Lower lobe of right lung (tissue), 2 donors: ENCODE results near the gene CASZ1. TPM values are rescaled to one million over a fixed set of nuclear protein-coding genes. Genes with fewer than 3 reads are reported as not detected.

Source experiments
- ATAC-seq, 2 donors: fragments of 200-7000 bp; cut with Tn5 transposase; one replicate each; pipeline ENCODE4 v1.9.1; 2020 to 2022; ENCODE audit warnings: mild to moderate bottlenecking in 2 of 2, moderate library complexity in 2 of 2
- DNase-seq: peaks from one replicate; pipeline ENCODE4 v3.0.0-alpha.2; 2020
- H3K27ac ChIP-seq: fragments of 200-600 bp; one replicate; pipeline ENCODE4 v1.8.0; 2022
- H3K27me3 ChIP-seq: fragments of 200-600 bp; one replicate; pipeline ENCODE4 v1.8.0; 2022; ENCODE audit warnings: low read depth
- H3K36me3 ChIP-seq: fragments of 200-600 bp; one replicate; pipeline ENCODE4 v1.8.0; 2022; ENCODE audit warnings: mild to moderate bottlenecking
- H3K4me1 ChIP-seq: fragments of 200-600 bp; one replicate; pipeline ENCODE4 v1.8.0; 2022
- H3K4me3 ChIP-seq: fragments of 200-600 bp; one replicate; pipeline ENCODE4 v1.8.0; 2022; ENCODE audit warnings: mild to moderate bottlenecking
- H3K9me3 ChIP-seq: fragments of 200-600 bp; one replicate; pipeline ENCODE4 v1.8.0; 2022
- CTCF ChIP-seq: fragments of 200-600 bp; IDR thresholded peaks from one replicate; pipeline ENCODE4 v1.8.0; 2022; ENCODE audit warnings: antibody characterized with exemption, mild to moderate bottlenecking
- intact Hi-C: fragments of 100-400 bp; cut with DNase I; formaldehyde crosslinking; loops from one replicate; pipeline ENCODE4 v1.11.0; 2022
- total RNA-seq: library from RNA; stranded (reverse); fragmentation: NEBNext Ultra II Directional; extraction: Animal tissue kit (Norgen Biotek cat#: 25700); gene quantifications from one replicate; pipeline ENCODE4 v1.2.1, GENCODE V29; 2021
- donor health status: DM: no; HTN: yes; CAD: no; lungs with severe emphysema.

CASZ1 gene
- total RNA-seq, 1 donor from 2014 or later, result 47.5 TPM

- no peaks in the 10 kb centered on the region for H3K27me3 ChIP-seq
- peak; percentile 45 for DNase-seq
- H3K9me3 ChIP-seq, result no peaks in the 10 kb centered on the region
- no peak overlapping the region for H3K27ac ChIP-seq
- no peak for TF ChIP-seq CTCF
- H3K4me3 ChIP-seq, result no peak overlapping the region
- peaks cover 17% of the 10 kb centered on the region for H3K4me1 ChIP-seq
- peaks cover 10% of the 10 kb centered on the region for H3K36me3 ChIP-seq
- ATAC-seq, result no peak
- intact Hi-C loops, result no loop called here
Measured at GRCh38 chr1:10630661-10631120, 165.8 kb downstream of the CASZ1 start.

GRCh38 chr1:10629816-10630571, 166.5 kb downstream of the CASZ1 start:
- ATAC-seq, result no peak
- H3K27ac ChIP-seq, result no peak overlapping the region

GRCh38 chr1:10629091-10629815, 167.2 kb downstream of the CASZ1 start:
- intact Hi-C loops, result no loop called here
- no peak for ATAC-seq
- no peak overlapping the region for H3K4me3 ChIP-seq
- no peaks in the 10 kb centered on the region for H3K9me3 ChIP-seq
- peaks cover 19% of the 10 kb centered on the region for H3K36me3 ChIP-seq
- no peak overlapping the region for H3K27ac ChIP-seq
- TF ChIP-seq CTCF, result no peak
- peak; percentile 31 for DNase-seq
- H3K27me3 ChIP-seq, result no peaks in the 10 kb centered on the region
- H3K4me1 ChIP-seq, result peaks cover 2% of the 10 kb centered on the region

More at GRCh38 chr1:10629816-10630571, 166.5 kb downstream of the CASZ1 start:
- peak; percentile 39 for DNase-seq
- Histone ChIP-seq H3K4me3 (no peak overlapping the region), H3K9me3 (no peaks in the 10 kb centered on the region), H3K4me1 (peaks cover 10% of the 10 kb centered on the region), H3K27me3 (no peaks in the 10 kb centered on the region), H3K36me3 (peaks cover 12% of the 10 kb centered on the region)
- no peak for TF ChIP-seq CTCF
- intact Hi-C loops, result no loop called here

- Histone ChIP-seq H3K9me3 (no peaks in the 10 kb centered on the region), H3K36me3 (peaks cover 25% of the 10 kb centered on the region), H3K4me1 (no peaks in the 10 kb centered on the region), H3K27me3 (no peaks in the 10 kb centered on the region), H3K4me3 (no peak overlapping the region), H3K27ac (no peak overlapping the region)
- intact Hi-C loops, result no loop called here
- no peak for TF ChIP-seq CTCF
- DNase-seq, result peak; percentile 47
- no peak for ATAC-seq
Measured at GRCh38 chr1:10628685-10629084, 167.8 kb downstream of the CASZ1 start.

GRCh38 chr1:10626791-10627410, 169.5 kb downstream of the CASZ1 start:
- Histone ChIP-seq H3K27ac (no peak overlapping the region), H3K36me3 (peaks cover 41% of the 10 kb centered on the region), H3K9me3 (no peaks in the 10 kb centered on the region), H3K4me3 (no peak overlapping the region), H3K27me3 (no peaks in the 10 kb centered on the region), H3K4me1 (no peaks in the 10 kb centered on the region)
- intact Hi-C loops, result no loop called here
- no peak for TF ChIP-seq CTCF
- no peak for ATAC-seq
- no peak for DNase-seq
